Spinal cord (tissue), 10 donors: ENCODE data around the gene KCNJ8. TPM values are rescaled to one million over a fixed set of nuclear protein-coding genes. Genes with fewer than 3 reads are reported as not detected.
"Not testable (repeated sequence)": the region's sequence is repeated elsewhere in the genome, so short reads cannot be mapped to it uniquely, and the experiment has no call there.

ENCODE experiments used
- DNase-seq, 6 donors: peaks; one replicate each; pipeline versions ENCODE4 v3.0.0 to v3.0.0-alpha.2; 2013 to 2015; ENCODE audit warnings: low spot score in 6 of 6, low read depth in 4 of 6
- H3K27ac ChIP-seq: one replicate; pipeline ENCODE4 v1.5.1; 2013; ENCODE audit warnings: low read depth, low read length, control low read depth
- H3K27me3 ChIP-seq: one replicate; pipeline ENCODE4 v1.6.1; 2013; ENCODE audit warnings: low read length; ENCODE audit not compliant: control insufficient read depth, insufficient read depth
- H3K36me3 ChIP-seq: one replicate; pipeline ENCODE4 v1.6.1; 2013; ENCODE audit warnings: low read length; ENCODE audit not compliant: control insufficient read depth, insufficient read depth
- H3K4me1 ChIP-seq: one replicate; pipeline ENCODE4 v1.6.1; 2013; ENCODE audit warnings: low read length; ENCODE audit not compliant: control insufficient read depth, insufficient read depth
- H3K4me3 ChIP-seq: one replicate; pipeline ENCODE4 v1.5.1; 2013; ENCODE audit warnings: low read depth, low read length, control low read depth
- H3K9me3 ChIP-seq: one replicate; pipeline ENCODE4 v1.6.1; 2013; ENCODE audit warnings: low read length; ENCODE audit not compliant: control insufficient read depth, insufficient read depth
- WGBS: methylation state at CpG from one replicate; pipeline ENCODE4 v1.1.5; 2013; ENCODE audit warnings: missing lambda C conversion rate; ENCODE audit not compliant: insufficient coverage; 5-methylcytosine and 5-hydroxymethylcytosine counted together
- polyA plus RNA-seq, 2 donors: library from polyadenylated mRNA; unstranded; fragments of 120-200 nt; gene quantifications; one replicate each; pipeline ENCODE4 v1.2.1, GENCODE V29; 2013; ENCODE audit not compliant: insufficient read length in 2 of 2
- total RNA-seq, 2 donors: library from RNA; depleted of rRNA in 1 of 2; stranded (reverse); fragments of 120-200 nt in 1 of 2; fragments of >200 nt in 1 of 2; gene quantifications; one replicate each; pipeline versions ENCODE4 v1.2.3 to v1.2.4, GENCODE V29; 2013 to 2014
- donor health status: healthy.

The KCNJ8 gene
- total and polyA plus RNA-seq, 4 donors, result 12.9 to 15.8 (median 15.4) TPM

DNA sequence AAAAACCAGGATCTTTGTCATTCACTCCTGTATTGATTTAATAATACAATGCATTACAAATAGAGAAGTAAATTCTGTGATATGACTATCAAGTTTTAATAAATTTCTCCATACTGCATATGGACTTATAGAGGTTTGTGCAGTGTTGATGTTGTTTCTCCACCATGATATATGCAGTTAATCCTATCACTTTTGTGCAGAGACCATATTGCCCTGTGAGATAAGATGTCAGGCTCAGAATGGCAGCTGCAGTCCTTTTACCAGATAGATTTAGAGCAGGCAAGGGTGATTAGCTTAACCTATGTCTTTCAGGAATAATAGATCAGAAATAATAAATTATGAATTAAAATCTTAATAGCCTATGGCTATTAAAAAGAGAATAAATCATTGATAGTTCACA, 38.6 kb upstream of the KCNJ8 start:
- DNase-seq, result no peak
- no peak overlapping the region for H3K27ac ChIP-seq
- H3K9me3 ChIP-seq, result no peaks in the 10 kb centered on the region
- H3K4me3 ChIP-seq, result no peak overlapping the region
- H3K36me3 ChIP-seq, result no peaks in the 10 kb centered on the region
- no peaks in the 10 kb centered on the region for H3K27me3 ChIP-seq
- H3K4me1 ChIP-seq, result no peaks in the 10 kb centered on the region

DNA sequence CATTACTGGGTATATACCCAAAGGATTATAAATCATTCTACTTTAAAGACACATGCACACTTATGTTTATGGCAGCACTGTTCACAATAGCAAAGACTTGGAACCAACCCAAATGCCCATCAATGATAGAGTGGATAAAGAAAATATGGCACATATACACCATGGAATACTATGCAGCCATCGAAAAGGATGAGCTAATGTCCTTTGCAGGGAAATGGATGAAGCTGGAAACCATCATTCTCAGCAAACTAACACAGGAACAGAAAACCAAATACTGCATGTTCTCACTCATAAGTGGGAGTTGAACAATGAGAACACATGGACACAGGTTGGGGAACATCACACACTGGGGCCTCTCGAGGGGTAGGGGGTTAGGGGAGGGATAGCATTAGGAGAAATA, 37.8 kb upstream of the KCNJ8 start:
- not testable (repeated sequence) for H3K4me3 ChIP-seq, H3K36me3 ChIP-seq, H3K27ac ChIP-seq, H3K4me1 ChIP-seq, H3K9me3 ChIP-seq, DNase-seq, H3K27me3 ChIP-seq
- WGBS, result no CpG with 5 or more reads among the region's 2 CpGs

DNA sequence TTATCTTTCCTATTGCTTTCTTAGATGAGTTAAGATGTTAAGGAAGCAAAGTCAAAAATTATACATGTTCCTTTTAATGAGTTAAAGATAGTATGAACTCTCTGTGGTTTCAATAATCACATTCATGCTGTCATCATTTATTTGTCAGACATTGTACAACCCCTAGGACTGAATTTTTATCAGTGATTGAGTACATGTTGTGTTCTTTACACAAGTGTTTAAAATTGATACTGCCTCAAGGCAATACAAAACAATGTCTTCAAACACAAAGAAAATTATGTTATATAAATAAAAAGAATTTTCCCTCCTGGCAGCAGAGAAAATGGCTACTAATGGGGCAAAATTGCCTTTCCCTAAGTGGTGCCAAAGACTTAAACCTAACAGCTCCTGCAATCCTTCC, 34.6 kb upstream of the KCNJ8 start:
- Histone ChIP-seq H3K4me1 (no peaks in the 10 kb centered on the region), H3K4me3 (no peak overlapping the region), H3K27ac (no peak overlapping the region), H3K27me3 (no peaks in the 10 kb centered on the region), H3K36me3 (no peaks in the 10 kb centered on the region), H3K9me3 (no peaks in the 10 kb centered on the region)
- no peak for DNase-seq

GRCh38 chr12:21806255-21806654, 31.7 kb upstream of the KCNJ8 start:
- Histone ChIP-seq H3K27me3 (no peaks in the 10 kb centered on the region), H3K36me3 (no peaks in the 10 kb centered on the region), H3K9me3 (no peaks in the 10 kb centered on the region), H3K4me3 (no peak overlapping the region), H3K27ac (no peak overlapping the region), H3K4me1 (no peaks in the 10 kb centered on the region)
- no peak for DNase-seq

DNA sequence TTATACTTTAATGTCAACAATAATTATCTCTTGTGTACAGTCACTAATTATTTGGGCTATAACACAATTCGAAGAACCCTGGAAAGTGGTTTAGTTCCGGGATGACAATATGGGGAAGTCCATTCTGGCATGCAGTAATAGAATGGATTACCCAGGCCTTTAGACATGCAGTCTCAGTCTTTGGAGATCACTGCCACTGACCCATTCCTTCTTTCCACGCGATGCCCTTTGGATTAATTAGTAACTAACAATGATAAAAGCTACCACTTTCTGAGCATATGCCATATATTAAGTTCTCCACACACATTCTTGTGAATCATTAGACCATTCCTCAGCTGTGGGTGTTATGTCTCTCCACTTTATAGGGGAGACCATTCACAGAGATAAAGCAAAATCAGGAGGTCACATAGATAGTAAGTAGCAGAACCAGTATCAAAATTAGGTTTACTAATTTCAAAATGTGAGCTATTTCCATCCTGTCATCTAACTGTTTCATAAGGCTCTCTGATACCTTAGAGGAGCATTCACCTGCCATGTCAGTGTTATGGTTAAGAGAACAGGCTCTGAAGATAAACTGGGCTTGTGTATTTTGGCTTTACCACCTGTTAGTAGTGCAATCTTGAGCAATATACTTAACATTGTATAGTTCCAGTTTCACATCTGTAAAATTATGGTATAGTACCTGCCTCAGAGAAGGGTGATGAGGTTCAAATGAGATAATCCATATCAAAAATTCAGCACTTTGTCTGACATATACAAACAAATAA, 27.2 kb upstream of the KCNJ8 start:
- Histone ChIP-seq H3K27me3 (no peaks in the 10 kb centered on the region), H3K36me3 (no peaks in the 10 kb centered on the region), H3K27ac (no peak overlapping the region), H3K4me1 (no peaks in the 10 kb centered on the region), H3K4me3 (no peak overlapping the region), H3K9me3 (no peaks in the 10 kb centered on the region)
- no CpG with 5 or more reads among the region's 4 CpGs for WGBS
- DNase-seq, result no peak

- Histone ChIP-seq H3K4me3 (no peak overlapping the region), H3K36me3 (no peaks in the 10 kb centered on the region), H3K27ac (no peak overlapping the region), H3K27me3 (no peaks in the 10 kb centered on the region), H3K4me1 (no peaks in the 10 kb centered on the region), H3K9me3 (no peaks in the 10 kb centered on the region)
- DNase-seq, result no peak
- no CpG with 5 or more reads among the region's 1 CpG for WGBS
Measured at GRCh38 chr12:21800011-21800410, 25.5 kb upstream of the KCNJ8 start.

DNA sequence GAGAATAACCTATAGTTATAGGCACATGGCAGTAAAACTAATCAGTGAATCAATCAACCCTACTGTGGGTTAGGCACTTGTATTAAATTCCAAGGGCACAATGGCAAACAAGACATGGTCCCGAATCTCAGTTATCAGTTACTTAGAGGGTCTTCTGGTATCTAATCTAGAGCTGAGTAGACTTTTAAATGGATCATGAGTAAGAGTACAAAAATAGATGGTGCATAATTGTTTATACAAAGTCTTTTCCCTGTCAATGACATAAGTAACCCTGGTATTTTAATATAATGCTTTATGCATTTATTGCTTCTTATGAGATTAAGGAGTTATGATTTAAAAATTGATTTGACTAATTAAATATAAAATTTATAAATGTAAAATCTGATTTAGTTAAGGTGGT, 23.0 kb upstream of the KCNJ8 start:
- Histone ChIP-seq H3K4me1 (no peaks in the 10 kb centered on the region), H3K4me3 (no peak overlapping the region), H3K27me3 (no peaks in the 10 kb centered on the region), H3K27ac (no peak overlapping the region), H3K36me3 (no peaks in the 10 kb centered on the region), H3K9me3 (no peaks in the 10 kb centered on the region)
- WGBS, result no CpG with 5 or more reads among the region's 1 CpG
- no peak for DNase-seq

- H3K36me3 ChIP-seq, result no peaks in the 10 kb centered on the region
- WGBS, result 94% methylated on average over 9 of the region's 10 CpGs
- H3K4me3 ChIP-seq, result no peak overlapping the region
- no peak overlapping the region for H3K27ac ChIP-seq
- no peak for DNase-seq
- H3K9me3 ChIP-seq, result no peaks in the 10 kb centered on the region
- H3K4me1 ChIP-seq, result no peaks in the 10 kb centered on the region
- H3K27me3 ChIP-seq, result no peaks in the 10 kb centered on the region
Measured at GRCh38 chr12:21795648-21796328, 21.3 kb upstream of the KCNJ8 start.

DNA sequence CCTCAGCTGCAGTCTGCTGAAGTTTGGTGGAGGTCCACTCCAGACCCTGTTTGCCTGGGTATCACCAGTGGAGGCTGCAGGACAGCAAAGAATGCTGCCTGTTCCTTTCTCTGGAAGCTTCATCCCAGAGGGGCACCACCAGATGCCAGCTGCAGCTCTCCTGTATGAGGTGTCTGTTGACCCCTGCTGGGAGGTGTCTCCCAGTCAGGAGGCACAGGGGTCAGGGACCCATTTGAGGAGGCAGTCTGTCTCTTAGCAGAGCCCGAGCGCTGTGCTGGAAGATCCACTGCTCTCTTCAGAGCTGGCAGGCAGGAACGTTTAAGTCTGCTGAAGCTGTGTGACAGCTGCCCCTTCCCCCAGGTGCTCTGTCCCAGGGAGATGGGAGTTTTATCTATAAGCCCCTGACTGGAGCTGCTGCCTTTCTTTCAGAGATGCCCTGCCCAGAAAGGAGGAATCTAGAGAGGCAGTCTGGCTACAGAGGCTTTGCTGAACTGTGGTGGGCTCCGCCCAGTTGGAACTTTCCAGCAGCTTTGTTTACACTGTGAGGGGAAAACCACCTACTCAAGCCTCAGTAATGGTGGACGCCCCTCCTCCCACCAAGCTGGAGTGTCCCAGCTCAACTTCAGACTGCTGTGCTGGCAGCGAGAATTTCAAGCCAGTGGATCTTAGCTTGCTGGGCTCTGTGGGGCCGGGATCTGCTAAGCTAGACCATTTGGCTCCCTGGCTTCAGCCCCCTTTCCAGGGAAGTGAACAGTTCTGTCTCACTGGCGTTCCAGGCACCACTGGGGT, 20.5 kb upstream of the KCNJ8 start:
- not testable (repeated sequence) for H3K4me3 ChIP-seq, H3K27me3 ChIP-seq, H3K4me1 ChIP-seq, H3K27ac ChIP-seq, H3K9me3 ChIP-seq, H3K36me3 ChIP-seq, DNase-seq
- WGBS, result 92% methylated on average over 8 of the region's 8 CpGs

DNA sequence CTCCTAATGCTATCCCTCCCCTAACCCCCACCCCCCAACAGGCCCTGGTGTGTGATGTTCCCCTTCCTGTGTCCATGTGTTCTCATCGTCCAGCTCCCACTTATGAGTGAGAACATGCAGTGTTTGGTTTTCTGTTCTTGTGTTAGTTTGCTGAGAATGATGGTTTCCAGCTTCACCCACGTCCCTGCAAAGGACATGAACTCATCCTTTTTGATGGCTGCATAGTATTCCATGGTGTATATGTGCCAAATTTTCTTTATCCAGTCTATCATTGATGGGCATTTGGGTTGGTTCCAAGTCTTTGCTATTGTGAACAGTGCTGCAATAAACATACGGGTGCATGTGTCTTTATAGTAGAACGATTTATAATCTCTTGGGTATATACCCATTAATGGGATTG, 15.2 kb upstream of the KCNJ8 start:
- not testable (repeated sequence) for H3K9me3 ChIP-seq, H3K27ac ChIP-seq, H3K36me3 ChIP-seq, H3K27me3 ChIP-seq, DNase-seq, H3K4me1 ChIP-seq, H3K4me3 ChIP-seq
- no CpG with 5 or more reads among the region's 4 CpGs for WGBS
